GM19372 (cell line): ENCODE data around the gene FIP1L1.
A peak's percentile ranks its signal among the peaks of the same experiment; 100 is the strongest.
"Not testable (repeated sequence)": the region's sequence is repeated elsewhere in the genome, so short reads cannot be mapped to it uniquely, and the experiment has no call there.

Source experiments
- ATAC-seq: cut with Tn5 transposase; IDR thresholded peaks from one replicate; pipeline ENCODE4 v1.9.1; 2021; ENCODE audit warnings: mild to moderate bottlenecking, low read depth, moderate library complexity; ENCODE audit not compliant: unreplicated experiment

Gene FIP1L1, protein sequence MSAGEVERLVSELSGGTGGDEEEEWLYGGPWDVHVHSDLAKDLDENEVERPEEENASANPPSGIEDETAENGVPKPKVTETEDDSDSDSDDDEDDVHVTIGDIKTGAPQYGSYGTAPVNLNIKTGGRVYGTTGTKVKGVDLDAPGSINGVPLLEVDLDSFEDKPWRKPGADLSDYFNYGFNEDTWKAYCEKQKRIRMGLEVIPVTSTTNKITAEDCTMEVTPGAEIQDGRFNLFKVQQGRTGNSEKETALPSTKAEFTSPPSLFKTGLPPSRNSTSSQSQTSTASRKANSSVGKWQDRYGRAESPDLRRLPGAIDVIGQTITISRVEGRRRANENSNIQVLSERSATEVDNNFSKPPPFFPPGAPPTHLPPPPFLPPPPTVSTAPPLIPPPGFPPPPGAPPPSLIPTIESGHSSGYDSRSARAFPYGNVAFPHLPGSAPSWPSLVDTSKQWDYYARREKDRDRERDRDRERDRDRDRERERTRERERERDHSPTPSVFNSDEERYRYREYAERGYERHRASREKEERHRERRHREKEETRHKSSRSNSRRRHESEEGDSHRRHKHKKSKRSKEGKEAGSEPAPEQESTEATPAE

DNA sequence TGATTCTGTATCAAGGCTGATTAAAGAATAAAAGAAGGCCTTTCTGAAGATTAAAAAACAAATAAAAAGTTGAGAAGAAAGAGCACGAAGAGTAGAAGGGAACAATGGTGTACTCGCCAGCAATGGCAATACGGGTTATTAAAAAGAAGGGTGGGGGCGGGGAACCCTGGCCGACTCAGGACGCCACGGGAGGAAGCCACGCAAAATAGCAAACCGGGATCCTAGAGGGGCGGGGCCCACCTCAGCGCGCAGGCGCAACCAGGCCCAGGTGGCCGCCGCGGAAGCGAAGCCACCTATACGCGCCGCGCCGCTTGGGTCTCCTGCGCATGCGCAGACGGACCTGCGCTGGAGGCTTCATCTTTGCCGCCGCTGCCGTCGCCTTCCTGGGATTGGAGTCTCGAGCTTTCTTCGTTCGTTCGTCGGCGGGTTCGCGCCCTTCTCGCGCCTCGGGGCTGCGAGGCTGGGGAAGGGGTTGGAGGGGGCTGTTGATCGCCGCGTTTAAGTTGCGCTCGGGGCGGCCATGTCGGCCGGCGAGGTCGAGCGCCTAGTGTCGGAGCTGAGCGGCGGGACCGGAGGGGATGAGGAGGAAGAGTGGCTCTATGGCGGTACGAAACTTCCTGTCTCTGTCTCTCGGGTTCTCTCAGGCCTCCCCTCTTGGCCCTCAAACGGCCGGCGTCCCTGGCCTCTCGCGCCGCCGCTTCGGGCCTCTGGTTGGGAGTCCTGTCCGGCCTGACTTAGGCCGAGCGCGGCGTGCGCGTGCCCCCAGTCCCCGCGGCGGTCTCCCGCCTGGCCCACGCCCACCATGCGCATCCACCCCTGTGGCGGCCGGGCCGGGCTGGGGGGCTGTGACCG is at the start of gene FIP1L1:
Gene FIP1L1, plus strand, starts transcription at position 323 of the 852 bp plus-strand sequence. Its CDS starts 198 bp downstream, at position 521.
- peak; percentile 92 for ATAC-seq

DNA sequence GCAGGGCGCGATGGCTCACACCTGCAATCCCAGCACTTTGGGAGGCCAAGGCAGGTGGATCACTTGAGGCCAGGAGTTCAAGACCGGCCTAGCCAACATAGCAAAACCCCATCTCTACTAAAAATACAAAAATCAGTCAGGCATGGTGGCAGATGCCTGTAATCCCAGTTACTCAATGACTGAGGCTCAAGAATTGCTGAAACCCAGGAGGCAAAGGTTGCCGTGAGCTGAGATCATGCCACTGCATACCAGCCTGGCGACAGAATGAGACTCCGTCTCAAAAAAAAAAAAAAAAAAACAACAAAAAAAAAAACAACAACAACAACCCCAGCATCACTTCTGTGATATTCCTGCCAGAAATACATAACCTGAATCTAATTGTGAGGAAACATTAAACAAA is 42.5 kb upstream of the FIP1L1 start:
- ATAC-seq = not testable (repeated sequence)

DNA sequence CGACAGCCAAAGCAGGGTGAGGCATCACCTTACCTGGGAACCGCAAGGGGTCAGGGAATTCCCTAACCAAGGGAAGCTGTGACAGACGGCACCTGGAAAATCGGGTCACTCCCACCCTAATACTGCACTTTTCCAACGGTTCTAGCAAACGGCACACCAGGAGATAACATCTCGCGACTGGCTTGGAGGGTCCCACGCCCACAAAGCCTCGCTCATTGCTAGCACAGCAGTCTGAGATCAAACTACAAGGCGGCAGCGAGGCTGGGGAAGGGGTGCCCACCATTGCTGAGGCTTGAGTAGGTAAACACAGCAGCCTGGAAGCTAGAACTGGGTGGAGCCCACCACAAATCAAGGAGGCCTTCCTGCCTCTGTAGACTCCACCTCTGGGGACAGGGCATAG is 37.3 kb upstream of the FIP1L1 start:
- ATAC-seq = not testable (repeated sequence)

DNA sequence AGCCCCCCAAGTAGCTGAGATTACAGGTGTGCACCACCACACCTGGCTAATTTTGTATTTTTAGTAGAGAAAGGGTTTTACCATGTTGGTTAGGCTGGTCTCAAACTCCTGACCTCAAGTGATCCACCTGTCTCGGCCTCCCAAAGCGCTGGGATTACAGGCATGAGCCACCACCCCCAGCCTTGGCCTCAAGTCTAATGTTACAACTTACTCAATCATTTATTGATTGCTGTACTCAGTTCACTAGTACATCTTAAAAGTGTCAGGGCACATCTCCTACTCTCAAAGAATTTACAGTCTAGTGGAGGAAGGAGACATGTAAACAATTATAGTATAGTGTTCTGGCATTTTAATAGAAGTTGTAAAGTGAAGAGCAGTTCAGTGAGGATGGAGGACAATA is 31.0 kb upstream of the FIP1L1 start:
- ATAC-seq = not testable (repeated sequence)

DNA sequence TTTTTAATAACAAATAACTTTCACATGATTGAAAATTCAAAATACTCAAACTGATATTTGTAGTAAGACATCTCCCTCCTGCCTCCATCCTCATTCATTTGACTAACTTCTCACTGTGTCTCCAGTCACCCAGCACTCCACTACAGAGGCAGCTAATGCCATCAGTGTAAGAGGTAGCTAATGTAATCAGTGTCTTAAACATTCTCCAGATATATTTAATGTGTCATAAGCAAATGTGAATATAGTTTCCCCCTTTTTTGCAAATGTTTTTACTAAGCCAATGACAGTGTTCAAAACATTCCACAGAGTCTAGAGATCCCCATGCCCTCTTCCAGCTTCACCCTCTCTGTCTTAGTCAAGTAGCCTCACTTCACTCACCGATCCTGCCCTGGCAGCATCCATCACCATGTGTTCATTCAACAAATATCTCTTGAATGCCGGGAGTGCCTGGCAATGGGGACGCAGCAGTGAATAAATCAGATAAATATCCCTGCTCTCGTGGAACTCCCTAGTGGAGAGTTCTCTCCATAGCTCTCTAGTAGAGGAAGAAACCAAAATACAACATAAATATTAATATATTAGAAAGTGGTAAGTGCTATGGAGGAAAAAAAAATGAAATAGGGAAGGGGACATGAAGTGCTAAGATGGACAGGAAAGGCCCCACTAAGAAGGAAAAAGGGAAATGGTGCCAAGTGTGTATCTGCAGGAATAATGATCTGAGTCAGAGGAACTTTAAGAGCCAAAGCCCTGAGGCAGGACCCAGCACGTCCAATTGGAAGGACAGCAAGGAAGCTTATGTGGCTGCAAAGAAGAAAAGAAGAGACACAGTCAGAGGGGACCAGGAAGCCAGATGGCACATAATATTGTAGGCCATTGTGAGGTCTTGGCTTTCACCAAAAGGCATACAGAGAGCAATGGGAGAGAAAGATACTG is 30.3 kb upstream of the FIP1L1 start:
- no peak for ATAC-seq

DNA sequence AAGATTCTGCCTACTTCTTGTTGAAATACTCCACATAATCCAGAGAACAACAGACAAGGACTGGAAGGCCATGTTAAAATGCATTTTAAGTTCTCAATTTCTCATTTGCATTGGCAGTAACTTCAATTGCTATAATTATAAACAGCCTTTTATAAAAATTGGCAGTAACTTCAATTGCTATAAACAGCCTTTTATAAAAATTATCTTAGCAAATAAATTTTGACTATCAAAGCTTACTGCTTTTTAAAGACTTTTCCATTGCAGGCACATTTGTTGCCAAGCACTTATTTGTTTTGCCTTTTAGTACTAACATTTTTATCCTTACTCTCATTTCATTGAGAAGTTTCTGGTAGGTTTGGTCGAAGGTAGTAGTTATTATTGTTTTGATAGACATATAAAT is 29.4 kb upstream of the FIP1L1 start:
- ATAC-seq = no peak

DNA sequence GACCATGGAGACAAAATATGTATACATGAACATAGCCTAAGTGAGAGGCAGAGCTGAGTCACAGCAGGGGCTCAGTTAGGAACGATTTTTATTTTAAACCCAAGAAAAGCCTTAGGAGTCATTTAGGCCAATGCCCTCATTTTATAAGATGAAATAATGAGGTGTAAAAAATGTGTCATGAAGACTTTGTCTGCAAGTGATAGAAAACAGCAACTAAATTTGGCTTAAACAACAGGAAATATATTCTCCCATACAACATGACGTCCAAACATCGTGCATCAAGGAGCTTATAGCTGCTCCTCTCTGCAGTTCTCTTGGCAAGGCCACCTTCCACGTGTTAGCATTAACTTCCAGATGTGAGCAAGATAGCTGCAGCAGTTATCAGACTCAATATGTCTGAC is 28.4 kb upstream of the FIP1L1 start:
- ATAC-seq = no peak

DNA sequence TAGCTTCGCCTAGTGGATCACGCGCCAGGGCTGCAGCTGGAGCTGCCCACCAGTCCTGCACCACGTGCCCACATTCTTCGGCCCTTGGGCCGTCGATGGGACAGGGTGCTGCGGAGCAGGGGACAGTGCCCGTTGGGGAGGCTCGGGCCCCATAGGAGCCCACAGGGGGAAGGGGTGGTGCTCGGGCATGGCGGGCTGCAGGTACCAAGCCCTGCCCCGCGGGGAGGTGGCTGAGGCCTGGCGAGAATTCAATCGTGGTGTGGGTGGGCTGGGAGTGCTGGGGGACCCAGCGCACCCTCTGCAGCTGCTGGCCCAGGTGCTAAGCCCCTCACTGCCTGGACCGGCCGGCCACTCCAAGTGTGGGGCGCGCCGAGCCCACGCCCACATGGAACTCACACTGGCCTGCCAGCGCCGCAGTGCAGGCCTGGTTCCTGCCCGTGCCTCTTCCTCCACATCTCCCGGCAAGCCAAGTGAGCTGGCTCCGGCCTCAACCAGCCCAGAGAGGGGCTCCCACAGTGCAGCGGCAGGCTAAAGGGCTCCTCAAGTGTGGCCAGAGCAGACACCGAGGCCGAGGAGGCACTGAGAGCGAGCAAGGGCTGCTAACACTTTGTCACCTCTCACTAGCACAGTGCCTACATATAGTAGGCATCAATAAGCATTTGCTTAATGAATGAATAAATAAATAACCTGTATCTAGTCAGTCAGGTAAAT is 23.3 kb upstream of the FIP1L1 start:
- ATAC-seq = no peak

DNA sequence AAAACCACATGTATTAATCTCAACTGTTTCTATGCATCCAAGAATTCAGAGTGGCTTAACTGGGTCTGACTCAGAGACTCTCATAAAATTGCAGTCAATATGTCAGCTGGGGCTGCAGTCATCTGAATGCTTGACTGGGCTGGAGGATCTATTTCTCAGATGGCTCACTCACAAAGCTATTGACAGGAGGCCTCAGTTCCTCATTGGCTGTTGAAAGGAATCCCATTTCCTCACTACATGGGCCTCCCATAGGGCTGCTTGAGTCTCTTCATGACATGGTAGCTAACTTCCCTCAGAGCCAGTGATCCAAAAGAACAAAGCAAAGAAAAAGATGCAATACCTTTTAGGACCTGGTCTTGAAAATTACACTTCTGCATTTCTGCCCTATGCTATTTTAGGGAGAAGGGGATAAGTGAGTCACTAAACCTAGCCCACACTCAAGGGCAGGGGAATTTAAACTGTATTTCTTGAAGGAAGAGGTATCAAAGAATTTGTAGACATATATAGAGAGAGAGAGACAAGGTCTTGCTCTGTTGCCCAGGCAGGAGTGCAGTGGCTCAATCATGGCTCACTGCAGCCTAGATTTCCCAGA is 21.4 kb upstream of the FIP1L1 start:
- no peak for ATAC-seq

DNA sequence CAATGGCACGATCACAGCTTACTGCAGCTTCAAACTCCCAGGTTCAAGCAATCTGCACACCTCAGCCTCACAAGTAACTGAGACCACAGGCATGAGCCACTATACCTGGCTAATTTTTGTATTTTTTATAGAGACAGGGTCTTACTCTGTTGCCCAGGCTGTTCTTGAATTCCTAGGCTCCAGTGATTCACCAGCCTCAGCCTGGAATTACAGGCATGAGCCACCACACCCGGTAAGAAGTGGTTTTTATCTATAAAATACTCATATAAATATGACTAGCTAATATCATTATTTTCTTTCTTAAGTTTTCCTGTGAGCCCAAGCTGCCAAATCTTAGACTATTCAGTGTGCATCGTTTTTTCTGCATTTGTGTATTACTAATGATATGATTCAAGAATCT is 16.0 kb upstream of the FIP1L1 start:
- ATAC-seq = no peak

DNA sequence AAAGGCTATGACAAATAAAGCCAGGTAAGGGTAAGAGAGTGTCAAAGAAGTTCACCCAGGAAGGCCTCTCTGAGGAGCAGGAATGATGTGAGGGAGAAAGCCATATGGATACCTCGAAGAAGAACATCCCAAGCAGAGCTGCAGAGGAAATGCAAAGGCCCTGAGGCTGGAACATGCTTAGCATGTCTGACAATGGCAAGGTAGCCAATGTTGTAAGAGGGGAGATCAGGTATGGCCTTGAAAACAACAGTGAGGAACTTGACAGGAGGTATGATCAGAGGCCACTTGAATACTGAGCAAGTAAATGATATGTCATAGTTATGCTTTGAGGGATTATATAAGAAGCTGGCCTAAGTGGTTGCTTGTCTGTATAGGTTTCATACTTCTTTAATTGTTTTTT is 15.3 kb upstream of the FIP1L1 start:
- no peak for ATAC-seq

DNA sequence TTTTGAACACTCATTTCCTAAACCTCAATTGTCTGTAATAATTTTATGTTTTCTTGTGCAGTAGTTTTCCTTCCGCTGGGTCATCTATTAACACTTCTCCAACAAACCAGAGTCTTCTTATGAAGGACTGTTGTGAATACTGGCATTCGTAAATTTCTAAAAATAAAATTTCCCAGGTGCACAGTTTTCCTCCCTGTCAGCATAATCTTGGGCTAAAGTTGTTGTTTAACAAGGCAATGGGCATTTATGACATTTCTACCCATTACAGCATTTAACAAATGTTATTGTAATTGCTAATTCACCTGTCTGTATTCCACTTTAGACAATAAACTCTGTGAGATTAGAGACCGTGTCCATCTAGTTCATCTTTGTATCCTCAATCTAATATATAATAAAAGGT is 12.8 kb upstream of the FIP1L1 start:
- no peak for ATAC-seq

DNA sequence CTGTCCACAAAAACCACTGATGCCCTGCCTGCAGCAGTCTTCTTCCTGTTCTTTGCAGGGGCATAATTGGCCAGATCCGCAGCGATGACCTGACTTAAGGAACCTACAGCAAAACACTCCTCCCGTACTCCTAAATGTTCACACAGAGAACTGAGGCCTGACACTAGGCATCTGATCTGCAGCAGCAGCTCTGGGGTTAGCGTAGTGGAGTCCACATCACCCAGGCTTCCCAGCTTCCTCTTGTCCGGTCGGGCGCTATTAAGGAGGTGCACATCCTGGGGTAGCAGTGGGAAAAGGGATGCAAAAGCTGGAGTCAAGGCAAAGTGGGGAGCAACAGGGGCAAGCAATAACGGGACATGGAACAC is 12.3 kb upstream of the FIP1L1 start:
- no peak for ATAC-seq

DNA sequence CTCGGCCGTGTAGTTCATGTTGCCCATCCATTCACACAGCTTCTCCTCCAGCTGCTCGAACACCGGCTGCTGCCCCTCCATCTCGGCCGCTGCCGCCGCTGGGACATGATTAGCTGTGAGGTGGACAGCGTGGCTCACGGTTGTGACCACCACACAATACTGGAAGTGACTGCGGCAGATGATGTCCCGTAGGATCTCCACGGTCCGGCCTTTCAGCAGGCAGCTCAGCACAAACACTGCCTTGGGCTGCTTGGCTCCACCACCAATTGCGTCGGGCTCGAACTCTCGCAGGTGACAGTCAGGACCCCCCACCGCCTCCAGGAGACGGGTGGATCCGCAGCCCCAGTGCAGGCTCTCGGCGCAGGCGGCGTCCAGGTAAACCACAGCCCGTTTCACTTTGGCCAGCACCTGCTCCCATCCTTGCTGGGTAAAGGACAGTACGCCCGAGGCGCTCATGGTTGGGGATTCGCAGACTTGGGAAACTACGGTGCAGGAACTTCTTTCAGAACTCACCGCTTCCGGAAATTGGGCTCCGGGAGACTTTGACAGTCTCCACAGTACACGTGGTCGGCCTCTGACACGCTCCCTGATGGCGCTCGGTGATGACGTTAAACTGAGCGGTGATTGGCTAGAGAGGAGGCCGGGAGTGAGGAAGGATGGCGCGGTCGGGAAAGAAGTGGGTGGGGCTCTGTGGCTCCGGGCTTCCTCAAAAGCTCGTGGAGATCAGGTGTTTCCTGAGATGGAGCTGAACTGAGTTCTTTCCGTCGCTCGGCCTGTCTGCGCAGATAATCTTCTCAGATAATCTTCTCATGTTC is 11.7 kb upstream of the FIP1L1 start, which contains the start of gene SCFD2:
Gene SCFD2, minus strand, starts transcription at position 576 of the 815 bp plus-strand sequence.
- peak; percentile 97 for ATAC-seq

DNA sequence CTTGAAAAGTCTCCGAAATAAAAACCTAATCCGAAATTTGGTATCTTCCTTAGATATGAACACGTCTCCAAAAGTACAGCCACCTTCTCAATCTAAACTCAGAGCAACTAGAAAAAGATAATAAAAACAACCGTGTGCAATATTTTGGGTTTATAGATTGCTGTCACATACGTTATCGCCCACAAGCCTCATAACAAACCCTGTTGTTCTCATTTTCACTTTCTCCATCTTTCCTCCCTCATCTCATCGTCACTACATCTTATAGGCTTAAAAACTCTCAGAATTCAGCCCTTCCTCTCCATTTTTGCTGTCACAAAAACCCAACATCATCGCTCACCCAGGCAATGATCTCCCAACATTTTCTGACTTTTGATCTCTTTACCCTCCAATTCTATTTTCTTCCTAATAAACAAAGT is 11.1 kb upstream of the FIP1L1 start:
- ATAC-seq = peak; percentile 14

DNA sequence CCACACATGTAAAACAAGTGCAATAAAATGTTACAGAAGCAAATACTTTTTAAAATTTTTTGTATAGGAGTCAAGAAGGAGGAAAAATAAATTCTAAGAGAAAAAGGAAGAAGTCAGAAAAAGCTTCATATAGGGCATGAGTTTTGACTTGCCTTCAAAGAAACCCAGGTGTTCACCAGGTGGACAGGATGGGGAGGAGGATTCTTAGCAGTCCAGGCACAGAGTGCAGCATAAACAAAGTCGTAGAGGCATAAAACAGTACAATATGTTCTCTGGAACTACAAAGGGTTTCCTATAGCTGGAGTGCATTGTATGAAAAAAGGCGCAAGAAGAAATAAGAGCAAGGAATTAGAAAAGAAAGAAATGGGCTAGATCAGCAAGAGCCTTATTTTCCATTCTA is 9.7 kb upstream of the FIP1L1 start:
- no peak for ATAC-seq

DNA sequence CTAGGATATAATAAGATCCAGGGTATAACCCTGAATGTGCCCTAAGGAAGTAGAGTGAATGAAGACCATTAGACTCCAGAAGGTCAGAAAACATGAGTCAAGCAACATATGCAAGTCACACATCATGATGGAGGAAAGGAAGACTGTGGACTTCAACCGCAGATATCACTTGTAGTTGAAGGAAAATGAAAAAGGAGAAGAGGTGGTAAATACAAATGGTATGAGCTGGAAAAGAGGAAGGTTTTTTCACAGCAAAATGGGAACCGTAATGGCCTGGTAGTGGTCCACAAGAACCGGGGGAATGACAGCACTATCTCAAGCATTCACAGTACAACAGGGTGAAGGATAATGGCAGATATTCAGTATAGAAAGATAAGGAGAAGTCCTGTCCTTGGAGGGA is 6.4 kb upstream of the FIP1L1 start:
- ATAC-seq = no peak

DNA sequence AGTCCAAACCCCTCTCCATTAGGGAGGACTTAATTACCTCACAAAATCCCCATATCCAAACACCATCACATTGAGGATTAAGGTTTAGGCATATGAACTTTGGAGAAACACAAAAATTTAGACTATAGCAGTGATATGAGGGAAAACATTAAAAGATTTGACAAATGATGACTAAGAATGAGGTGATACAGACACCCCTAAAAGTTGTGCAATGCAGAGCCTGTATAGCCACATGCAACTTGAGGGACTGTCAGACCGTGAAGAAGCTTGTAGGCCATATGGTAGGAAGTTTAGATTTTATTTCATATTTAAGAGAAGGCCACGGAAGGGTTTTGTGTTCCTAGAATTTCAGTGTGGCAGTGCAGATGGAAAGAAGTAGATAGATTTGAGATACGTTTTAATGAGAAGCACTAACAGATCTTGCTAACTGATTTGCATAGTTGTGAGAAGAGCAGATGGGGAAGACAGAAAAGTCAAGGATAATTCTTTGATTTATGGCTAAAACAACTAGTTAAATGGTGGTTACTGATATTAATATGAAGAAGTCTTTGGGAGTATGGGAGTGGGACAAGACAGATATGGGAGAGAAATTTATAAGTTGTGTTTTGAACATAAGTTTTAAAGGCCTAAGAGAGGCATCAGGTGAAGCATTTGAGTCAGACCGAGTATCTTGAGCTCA is 5.5 kb upstream of the FIP1L1 start:
- no peak for ATAC-seq
